GM21576 (cell line): ENCODE results near the gene HMGB4.

Experiments
- ATAC-seq: cut with Tn5 transposase; IDR thresholded peaks from one replicate; pipeline ENCODE4 v1.9.1; 2021; ENCODE audit warnings: mild to moderate bottlenecking, moderate library complexity; ENCODE audit not compliant: unreplicated experiment

Gene HMGB4, protein sequence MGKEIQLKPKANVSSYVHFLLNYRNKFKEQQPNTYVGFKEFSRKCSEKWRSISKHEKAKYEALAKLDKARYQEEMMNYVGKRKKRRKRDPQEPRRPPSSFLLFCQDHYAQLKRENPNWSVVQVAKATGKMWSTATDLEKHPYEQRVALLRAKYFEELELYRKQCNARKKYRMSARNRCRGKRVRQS

DNA sequence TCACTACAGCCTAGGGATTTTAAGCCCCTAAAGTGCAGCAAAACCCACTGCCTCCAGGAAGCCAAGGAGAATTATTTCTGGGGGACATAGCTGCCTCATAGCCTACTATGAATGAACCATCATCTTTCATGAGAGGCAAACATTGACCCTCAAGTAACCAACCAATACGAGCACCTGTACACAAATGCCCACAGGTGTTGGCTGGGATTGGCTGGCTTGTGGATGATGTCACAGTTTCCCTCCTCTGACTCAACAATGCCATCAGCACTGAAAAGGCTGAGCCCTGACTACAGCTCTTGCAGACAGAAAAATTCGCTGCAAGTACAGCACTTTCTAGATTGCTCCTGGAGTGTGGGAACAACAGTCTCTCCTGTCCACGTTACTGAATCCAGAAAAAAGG is at the start of gene HMGB4:
TSS of gene HMGB4 (plus strand) at position 301 of the 400 bp plus-strand sequence. CDS start 113 bp downstream, outside the sequence.
- no peak for ATAC-seq

DNA sequence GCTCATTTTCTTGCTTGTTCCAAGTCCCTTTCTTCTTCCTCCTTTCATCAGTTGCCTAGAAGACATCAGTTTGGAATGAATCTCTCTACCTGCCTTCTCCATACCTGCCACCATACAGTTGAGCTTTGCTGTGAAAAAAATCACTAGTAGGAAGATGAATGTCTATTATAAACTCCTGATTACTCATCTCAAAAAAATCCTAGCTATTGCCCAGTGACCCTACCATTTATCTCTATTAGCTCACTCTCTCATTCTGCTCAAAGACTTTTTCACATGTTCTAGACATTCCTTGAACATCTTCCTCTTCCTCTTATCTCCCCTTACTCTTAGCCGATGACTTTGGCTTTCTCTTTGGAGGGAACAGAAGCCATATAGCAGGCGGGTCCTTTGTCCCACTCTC is 49.7 kb upstream of the HMGB4 start:
- ATAC-seq: no peak

DNA sequence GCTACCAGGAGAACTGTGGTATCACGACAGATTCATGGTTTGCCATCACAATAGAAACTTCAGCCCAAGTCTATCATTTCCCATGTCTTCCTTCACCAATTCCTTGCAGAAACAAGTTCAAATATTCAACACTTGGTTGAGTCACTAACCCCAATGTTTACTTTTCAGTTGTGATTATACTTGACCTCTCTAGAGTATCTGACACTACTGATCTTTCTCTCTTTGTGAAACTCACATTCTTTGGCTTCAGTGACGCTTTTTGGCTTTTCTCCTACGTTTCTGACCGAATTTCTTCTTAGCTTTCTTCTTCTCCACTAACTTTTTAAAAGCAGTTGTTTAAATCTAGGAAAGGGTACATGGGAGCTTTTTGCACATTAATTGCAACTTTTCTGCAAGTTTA is 48.8 kb upstream of the HMGB4 start:
- no peak for ATAC-seq

DNA sequence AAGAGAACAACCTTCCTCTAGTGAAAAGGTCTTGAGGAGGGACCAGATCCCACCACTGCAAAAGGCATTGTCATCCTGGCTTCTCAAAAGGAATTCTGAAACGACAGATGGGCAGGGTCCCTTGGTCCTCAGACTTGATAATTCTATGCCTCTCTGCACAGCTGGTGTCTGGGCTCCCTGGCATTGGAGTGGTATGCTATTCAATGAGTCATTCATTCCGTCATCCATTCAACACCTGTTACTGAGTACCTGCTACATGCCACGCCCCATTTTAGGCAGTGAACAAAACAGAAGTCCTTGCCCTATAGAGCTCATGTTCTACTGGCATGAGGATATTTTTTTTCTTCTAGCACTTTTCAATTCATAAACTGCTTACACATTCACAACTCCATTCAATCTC is 45.8 kb upstream of the HMGB4 start:
- ATAC-seq: no peak

DNA sequence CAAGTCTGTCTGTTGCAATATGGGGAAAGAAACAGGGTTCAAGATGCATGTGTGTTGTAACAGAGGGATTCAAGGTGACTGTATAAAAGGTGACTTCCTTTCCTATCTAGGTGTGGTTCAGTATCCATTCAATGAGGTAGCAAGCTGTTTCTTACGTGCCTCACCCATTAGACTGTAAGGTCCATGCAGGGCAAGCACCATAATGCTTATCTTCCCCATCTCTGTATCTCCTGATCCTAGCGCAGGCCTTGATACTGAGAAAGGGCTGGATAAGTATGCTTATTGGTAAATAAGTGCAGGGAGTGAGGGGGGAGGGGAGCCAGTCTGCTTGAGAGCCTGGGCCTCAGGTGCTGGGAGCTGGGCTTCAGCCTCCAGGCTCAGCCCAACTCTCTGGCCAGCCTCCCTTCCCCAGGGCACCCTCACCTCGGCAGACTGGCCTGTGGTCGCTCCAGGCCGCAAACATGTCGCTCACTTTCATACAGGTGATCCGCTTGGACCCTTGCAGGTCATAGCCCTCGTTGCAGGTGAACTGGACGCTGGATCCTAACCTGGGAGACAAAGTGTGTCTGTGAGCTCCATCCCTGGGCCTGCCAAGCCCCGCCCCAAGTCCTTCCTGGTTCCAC is 44.5 kb upstream of the HMGB4 start:
- no peak for ATAC-seq

DNA sequence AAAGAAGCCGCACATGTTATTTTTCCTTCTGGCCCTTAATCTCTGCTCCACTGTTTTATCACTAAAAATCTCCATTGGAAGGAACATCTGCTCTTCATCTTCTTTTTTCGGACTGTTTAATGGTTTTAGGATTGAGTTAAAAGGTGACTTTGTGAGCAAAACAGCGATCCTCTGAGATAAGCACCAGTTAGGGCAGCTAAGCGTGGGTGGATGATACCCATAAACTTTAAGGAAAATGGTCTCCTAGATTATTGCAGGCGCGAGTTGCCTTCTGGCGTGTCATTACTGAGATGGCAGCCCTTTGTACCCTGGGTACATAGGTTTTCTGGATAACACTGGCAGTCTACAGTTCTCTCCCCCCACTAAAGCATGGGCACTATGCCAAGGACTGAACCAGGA is 44.0 kb upstream of the HMGB4 start:
- no peak for ATAC-seq

DNA sequence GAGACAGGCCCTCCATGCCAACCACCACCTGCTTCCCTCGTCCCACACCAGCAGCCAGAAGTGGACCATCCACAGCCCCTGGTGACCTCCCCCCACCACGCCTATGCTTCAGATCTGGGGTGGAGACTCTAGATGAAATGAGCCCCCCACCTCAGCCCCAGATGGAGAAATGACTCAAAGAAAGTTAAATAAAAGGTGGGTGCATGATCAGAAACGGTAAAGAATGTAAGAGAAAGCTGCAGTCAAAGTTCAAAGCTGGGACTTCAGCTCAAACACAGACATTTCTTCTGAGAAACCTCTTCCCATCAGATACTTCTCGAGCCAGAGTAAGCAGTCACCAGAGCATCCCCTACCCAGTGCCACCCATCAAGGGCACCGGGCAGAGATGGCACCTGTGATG is 43.1 kb upstream of the HMGB4 start:
- no peak for ATAC-seq

DNA sequence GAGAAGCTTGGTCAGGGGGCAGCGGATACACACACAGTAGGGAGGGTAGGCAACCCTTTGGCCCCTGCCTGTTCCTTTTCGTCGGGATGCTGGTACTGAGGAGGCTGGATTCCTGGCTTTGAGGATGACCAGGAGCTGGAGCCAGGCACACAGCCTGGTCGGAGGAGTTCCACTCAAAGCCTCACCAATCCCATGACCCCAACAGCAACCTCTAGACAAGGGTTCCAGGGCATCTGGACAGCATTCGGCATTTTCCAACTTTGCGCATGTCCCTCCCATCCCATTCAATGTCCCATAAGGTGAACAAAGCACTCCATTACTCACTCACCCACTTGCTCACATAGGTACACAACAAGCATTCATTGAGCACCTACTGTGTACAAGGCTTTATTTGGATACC is 42.6 kb upstream of the HMGB4 start:
- ATAC-seq: no peak

DNA sequence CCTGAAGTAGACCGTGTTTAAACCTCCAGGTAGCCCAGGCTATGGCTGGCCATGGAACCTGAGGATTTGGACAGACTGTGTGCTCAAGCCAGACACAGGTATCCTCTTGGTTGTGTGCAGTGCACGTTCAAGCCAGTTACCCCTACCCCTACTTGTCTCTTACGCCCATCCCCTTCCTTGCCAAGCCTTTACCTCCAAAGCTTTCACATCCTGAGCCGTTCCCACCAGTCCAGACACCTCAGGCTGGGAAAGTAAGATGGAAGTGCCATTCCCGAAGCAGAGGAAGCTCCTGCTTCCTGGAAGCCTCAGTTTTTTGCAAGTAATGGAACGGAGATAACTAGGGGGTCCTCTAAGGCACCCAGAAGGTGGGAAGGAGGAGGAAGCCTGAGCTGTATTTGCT is 41.5 kb upstream of the HMGB4 start:
- no peak for ATAC-seq

DNA sequence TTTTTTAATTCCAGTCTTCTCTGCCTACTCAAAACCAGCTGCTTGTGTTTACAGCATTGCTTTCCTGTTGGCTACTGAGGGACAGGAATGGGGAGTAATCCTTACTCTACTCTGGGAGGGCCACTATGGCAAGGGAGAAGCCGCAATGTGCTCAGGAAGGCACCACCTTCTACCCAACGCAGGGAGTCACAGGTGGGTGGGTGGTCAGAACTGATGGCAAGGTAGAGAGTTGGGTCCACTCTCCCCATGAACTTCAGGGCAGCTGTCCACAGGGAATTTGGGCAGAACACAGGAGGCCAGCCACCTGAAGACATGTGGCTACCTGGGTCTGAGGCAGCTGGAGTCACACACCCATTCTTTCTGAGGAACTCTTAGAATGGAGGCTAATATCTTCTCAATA is 40.5 kb upstream of the HMGB4 start:
- ATAC-seq: no peak

DNA sequence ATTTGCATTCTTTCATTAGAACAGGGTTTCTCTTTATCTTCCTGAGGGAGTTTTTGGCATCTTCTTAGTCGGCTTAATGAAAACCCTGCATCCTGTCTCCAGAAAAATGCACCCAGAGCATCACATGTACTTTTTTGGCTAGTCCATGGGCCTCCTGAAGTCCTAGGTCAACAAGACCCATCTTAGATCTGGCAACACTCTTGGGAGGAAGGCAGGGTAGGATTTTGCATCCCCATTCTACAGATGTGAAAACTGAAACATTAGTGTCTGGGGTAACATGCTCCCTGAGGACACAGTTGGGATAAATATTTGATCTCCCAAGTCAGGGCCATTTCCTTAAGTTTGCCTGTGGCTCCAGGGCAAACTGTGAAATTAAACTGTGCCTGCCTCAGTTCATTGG is 40.0 kb upstream of the HMGB4 start:
- no peak for ATAC-seq

DNA sequence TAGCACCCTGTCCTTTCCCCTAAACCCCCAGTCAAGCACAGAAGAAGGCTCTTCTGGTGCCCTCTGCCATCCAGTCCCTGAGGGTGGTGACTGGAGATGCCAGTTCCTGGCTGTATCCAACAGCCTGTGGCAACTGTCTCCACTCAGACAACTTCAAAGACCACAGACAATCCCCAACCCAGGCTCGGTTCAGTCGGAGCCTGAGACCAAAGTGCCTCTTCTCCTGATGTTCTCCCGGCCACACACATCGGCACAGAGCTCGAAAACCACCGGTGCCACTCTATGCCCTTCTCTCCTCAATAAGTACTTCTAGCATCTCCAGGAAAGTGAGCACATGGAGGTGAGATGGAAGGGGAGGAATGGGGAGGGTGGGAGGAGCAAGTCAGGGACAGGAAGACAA is 39.6 kb upstream of the HMGB4 start:
- no peak for ATAC-seq

DNA sequence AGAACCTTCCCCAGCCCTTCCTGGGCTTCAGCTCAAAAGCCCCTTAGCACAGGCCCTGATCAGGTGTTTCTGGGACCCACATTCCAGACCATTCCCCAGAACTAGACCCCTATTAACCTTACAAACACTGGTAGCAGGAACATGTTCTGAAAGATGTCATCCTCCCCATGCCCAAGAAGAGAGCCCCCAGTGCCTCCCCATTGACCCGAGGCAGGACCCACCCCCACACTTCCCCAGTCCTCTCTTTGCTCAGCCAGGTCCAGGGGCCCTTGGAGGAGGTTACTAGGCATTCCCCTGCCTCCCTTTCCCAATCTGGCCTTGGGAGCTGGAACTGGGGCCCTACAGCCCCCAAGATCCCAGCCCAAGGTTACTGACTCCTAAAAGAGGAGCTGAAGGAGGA is 38.9 kb upstream of the HMGB4 start:
- no peak for ATAC-seq

DNA sequence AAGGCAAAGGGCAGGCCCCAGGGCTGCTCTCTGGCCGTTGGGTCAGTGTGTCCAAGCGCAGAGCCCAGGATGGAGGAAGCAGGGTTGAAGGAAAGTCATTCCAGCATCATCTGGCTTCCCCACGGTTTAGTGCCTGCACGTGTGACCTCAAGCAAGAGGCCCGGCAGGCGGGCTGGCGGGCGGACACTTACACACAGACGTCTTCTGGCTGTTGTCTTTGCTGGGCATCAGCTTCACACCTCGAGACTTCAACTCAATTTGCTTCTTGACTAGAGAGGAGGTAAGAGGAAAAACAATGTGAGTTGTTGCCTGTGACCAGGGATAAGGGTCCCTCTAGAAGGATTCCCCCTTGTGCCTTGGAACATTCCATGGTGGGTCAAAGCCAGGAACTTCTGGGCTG is 38.4 kb upstream of the HMGB4 start:
- no peak for ATAC-seq

DNA sequence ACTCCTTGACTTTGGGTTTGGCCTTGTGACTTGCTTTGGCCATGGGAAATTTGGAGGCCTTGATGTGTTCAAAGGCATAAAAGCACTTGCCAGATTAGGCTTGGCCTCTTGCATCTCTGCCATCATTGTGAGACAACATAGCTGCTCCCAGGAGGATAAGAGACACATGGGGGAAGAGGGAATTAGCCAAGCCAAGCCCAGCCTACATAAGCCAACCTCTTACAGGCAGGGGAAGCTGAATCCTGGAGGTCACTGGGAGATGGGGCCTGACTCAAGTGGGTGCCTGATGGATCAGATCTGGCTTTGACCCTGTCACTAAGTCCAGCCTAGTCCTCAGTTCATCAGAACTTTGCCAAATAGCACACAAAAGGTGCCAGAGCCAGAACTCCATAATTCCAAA is 37.6 kb upstream of the HMGB4 start:
- ATAC-seq: no peak

DNA sequence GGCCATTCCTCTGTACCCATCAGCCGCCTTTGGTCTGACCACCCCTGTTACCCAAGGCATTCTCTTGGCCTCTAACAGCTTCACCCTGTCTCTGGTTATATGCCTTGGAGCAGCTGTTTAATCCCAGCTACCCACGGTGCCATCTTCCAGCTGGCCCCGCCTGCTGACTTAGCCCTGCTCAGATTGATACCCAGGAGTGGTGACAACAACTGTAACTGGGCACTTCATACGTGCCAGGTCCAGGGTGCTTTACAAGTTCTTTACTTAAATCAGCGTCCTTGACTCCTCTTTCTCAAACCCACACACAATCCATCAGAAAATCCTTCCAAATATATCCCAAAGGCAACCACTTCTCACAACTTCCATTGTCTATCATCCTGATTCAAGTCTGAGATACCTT is 37.2 kb upstream of the HMGB4 start:
- no peak for ATAC-seq

DNA sequence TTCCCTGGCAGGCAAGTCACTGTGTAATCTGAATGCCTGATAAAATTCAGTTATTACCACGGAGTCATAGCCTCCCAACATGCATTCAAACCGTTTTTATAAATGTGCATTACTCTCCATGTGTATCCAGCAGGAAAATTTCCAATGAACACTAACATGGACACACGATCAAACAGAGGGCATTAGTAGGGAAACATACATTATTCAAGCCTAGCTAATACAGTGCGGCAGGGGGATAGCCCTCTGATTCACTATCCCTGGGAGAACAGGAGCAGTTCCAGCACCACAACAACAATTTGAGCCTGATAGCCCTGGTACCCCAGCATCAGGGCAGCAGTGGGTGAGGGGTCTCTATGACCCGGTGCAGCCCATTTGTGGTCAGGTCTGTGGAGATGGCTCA is 35.8 kb upstream of the HMGB4 start:
- no peak for ATAC-seq

DNA sequence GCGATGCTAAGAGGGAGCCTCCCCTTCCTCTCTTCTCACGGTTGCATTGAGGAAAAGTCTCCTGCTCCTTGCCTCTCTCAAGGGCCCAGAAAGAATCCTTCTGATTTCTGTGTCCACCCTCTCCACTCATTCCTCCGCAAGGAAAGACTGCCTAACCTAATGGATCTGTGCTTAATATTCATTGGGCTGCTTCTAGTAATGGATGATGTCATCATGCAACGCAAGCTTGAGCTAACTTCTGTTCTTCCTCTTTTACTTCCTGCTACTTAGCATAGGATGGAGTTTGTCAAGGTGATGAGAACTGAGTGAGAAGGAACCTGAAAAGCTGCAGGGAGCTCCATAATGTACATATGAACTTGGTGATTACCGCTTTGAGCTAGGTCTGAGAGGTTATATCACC is 35.2 kb upstream of the HMGB4 start:
- ATAC-seq: no peak

DNA sequence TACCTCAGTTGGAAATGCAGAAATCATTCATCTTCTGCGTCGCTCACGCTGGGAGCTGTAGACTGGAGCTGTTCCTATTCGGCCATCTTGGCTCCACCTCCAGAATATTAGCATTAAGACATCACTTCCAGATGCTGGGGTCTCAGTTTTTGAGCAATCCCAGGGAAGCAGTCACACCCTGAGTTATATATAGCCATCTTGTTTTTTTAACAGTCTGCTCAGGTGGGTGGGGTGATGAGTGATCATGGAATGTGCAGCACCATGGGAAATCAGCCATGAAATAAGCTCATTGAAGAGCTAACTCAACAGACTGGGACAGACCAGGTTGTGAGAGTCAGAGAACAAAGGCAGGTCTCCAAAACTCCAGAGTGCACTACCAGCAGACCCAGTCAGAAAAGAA is 27.0 kb upstream of the HMGB4 start:
- no peak for ATAC-seq

DNA sequence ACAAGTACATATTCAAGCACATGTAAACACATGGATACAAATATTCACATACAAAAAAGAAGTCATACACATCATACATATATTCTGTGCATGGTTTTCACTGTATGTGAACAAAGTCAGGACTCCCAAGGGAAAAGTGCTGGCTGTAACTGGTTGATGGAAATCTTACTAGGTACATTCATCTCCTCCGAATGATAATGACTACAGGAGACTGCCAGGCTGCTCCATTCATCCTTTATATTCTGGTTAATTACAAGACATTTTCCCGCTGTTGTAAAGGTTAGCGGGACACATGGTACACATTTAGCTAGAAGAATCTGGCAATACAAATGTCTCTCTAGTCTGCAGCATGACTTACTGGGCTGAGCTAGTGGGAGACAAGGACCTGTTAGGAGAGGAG is 26.2 kb upstream of the HMGB4 start:
- no peak for ATAC-seq

DNA sequence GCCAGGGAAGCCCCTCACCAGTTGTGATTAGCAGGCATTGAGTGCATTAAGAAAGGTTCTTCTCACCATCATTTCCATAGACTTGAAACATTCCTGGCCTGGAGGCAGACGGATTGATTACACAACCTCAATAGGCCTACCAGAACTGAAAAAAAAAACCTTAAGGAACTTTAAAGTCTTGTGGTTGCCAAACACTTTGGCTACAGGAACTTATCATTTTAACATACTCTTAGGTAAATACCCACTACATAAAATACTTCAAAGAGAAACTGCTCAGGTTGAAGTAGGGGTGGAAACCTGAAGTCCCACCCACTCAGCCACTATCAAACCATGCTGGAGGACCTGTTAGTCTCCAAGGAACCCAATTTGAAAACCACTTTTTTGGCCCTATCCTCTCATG is 22.4 kb upstream of the HMGB4 start:
- ATAC-seq: no peak

DNA sequence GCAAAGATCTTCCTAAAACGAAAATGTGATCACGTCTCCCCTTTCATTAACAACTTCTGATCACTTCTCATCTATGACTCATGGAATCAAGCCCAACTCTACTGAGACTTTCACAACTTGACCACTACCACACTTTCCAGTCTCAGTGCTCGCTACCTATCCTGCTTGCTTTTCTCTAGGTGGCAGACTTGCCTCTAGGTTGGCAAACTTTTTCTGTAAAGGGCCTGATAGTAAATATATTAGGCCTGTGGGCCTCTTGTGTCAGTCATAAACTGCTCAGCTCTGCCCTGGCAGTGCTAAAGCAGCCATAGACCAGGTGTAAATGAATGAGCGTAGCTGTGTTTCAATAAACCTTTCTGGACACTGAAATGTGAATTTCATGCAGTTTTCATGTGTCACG is 21.5 kb upstream of the HMGB4 start:
- no peak for ATAC-seq

DNA sequence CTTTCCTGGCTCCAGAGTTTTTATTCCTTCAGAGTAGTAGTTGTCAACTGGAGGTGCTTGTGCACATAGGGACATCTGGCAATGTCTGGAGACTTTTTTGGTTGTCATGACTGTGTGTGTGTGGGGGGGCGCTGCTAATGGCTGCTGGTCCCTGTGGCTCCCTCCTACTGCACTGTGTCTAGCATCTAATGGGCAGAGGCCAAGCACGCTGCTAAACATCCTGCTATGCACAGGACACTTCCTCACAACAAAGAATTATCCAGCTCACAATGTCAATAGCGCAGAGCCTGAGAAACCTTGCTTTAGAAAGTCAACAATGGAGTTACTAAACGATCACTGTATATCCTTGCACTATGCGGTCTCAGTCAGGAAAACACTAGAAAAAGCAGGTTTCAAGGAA is 19.7 kb upstream of the HMGB4 start:
- ATAC-seq: no peak
